ENCODE measurements around the gene AMH.

Gene AMH

GRCh38 chr19:2230033-2230531 is 19.0 kb upstream of the AMH start:
- Histone ChIP-seq H3K18ac (ENCODE audit: low read length) (no peak overlapping the region), H2BK12ac (ENCODE audit: low read length) (no peak overlapping the region), H3K27me3 (ENCODE audit: control insufficient read depth in 3 of 3, insufficient read depth in 3 of 3, low read depth in 1 of 3, low read length in 3 of 3) (no peaks in the 10 kb centered on the region), H3K14ac (ENCODE audit: low read length) (no peak overlapping the region), H3K9ac (ENCODE audit: low read depth, low read length, poor library complexity) (peak overlapping the region; percentile 78), H2AFZ (ENCODE audit: low read length) (no peak overlapping the region), H3K23ac (ENCODE audit: low read depth, low read length, poor library complexity) (peak overlapping the region; percentile 52), H2AK5ac (ENCODE audit: low read depth, low read length) (no peak overlapping the region), H3K4me1 (ENCODE audit: control insufficient read depth in 2 of 2, insufficient read depth in 1 of 2, low read depth in 1 of 2, low read length in 2 of 2) (peaks cover 0 to 2% of the 10 kb centered on the region in 2 donors), H4K8ac (ENCODE audit: low read depth, low read length) (no peak overlapping the region), H3K4me2 (ENCODE audit: insufficient read depth, low read length, poor library complexity, severe bottlenecking) (no peak overlapping the region), H2BK5ac (ENCODE audit: low read length) (peak overlapping the region; percentile 29), H3K4me3 (ENCODE audit: low read length in 2 of 2) (peak overlapping the region in 1 of 2 donors; percentile 7), H4K91ac (ENCODE audit: low read depth, low read length, poor library complexity) (no peak overlapping the region), H2BK15ac (ENCODE audit: low read length) (no peak overlapping the region), H3K9me3 (replicated peaks in 1 of 2; ENCODE audit: control insufficient read depth in 2 of 2, insufficient read depth in 1 of 2, low read depth in 1 of 2, low read length in 2 of 2) (no peaks in the 10 kb centered on the region), H3K4ac (ENCODE audit: low read length) (no peak overlapping the region), H2BK120ac (ENCODE audit: low read depth, low read length) (no peak overlapping the region), H3K36me3 (replicated peaks in 1 of 2; ENCODE audit: control insufficient read depth in 2 of 2, insufficient read depth in 2 of 2, low read length in 2 of 2) (peaks cover 51 to 87% of the 10 kb centered on the region in 2 donors), H3K79me1 (ENCODE audit: low read depth, low read length) (peaks cover 14% of the 10 kb centered on the region), H3K27ac (replicated peaks; ENCODE audit: low read length) (no peak overlapping the region)
- no peak for DNase-seq (ENCODE audit: low spot score)
- WGBS, 2 donors (ENCODE audit: extremely low coverage in 2 of 2, insufficient read length in 2 of 2, insufficient replicate concordance in 1 of 2) = no CpG with 5 or more reads among the region's 43 CpGs

DNA sequence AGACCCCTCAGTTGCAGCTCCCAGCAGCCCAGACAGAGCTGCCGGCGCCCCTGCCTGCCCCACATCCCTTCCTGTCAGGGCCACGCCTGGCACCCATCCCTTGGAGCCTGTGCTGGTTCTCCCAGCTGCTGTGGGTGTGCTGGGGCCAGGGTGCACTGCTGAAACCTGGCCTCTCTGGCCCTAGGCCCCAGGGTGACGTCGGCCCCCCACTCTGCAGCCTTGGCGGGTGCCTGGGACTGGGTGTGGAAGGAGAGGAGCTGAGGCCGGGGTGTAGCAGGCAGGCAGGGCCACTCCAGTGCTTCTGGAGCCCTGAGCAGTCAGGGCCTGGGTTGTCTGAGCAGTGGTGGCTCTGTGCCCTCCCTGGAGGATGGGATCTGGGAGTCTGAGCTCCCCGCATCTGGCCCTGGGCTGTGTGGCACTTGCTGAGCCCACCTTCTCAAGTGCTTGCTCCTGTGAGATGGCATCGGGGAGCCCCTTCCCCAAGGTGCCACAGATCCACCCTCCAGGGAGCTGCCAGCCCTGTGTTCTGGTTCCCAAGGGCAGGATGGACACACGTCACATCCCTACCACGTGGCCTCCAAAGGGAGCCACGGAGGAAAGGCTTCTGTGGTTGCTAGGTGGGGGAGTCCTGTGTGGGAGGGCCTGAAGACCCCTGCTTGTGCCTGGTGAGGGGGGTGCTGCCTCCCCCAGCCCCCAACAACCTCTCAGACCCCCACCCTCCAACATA is 18.2 kb upstream of the AMH start:
- H2AFZ ChIP-seq (ENCODE audit: low read length) = no peak overlapping the region
- H3K4ac ChIP-seq (ENCODE audit: low read length) = peak overlapping the region; percentile 53
- peaks cover 20% of the 10 kb centered on the region for H3K79me1 ChIP-seq (ENCODE audit: low read depth, low read length)
- H2BK120ac ChIP-seq (ENCODE audit: low read depth, low read length) = no peak overlapping the region
- H3K36me3 ChIP-seq (replicated peaks in 1 of 2; ENCODE audit: control insufficient read depth in 2 of 2, insufficient read depth in 2 of 2, low read length in 2 of 2) = peaks cover 42 to 78% of the 10 kb centered on the region in 2 donors
- no peak for DNase-seq (ENCODE audit: low spot score)
- H4K8ac ChIP-seq (ENCODE audit: low read depth, low read length) = peak overlapping the region; percentile 82
- peak overlapping the region; percentile 92 for H3K23ac ChIP-seq (ENCODE audit: low read depth, low read length, poor library complexity)
- H2BK5ac ChIP-seq (ENCODE audit: low read length) = peak overlapping the region; percentile 24
- peaks cover 0 to 2% of the 10 kb centered on the region in 2 donors for H3K4me1 ChIP-seq (ENCODE audit: control insufficient read depth in 2 of 2, insufficient read depth in 1 of 2, low read depth in 1 of 2, low read length in 2 of 2)
- peak overlapping the region; percentile 21 for H3K14ac ChIP-seq (ENCODE audit: low read length)
- H4K91ac ChIP-seq (ENCODE audit: low read depth, low read length, poor library complexity) = no peak overlapping the region
- no CpG with 5 or more reads among the region's 12 CpGs for WGBS, 2 donors (ENCODE audit: extremely low coverage in 2 of 2, insufficient read length in 2 of 2, insufficient replicate concordance in 1 of 2)
- H2BK15ac ChIP-seq (ENCODE audit: low read length) = no peak overlapping the region
- H3K27ac ChIP-seq (replicated peaks; ENCODE audit: low read length) = no peak overlapping the region
- H3K9me3 ChIP-seq (replicated peaks in 1 of 2; ENCODE audit: control insufficient read depth in 2 of 2, insufficient read depth in 1 of 2, low read depth in 1 of 2, low read length in 2 of 2) = no peaks in the 10 kb centered on the region
- H3K4me2 ChIP-seq (ENCODE audit: insufficient read depth, low read length, poor library complexity, severe bottlenecking) = no peak overlapping the region
- peak overlapping the region; percentile 19 for H3K18ac ChIP-seq (ENCODE audit: low read length)
- H3K9ac ChIP-seq (ENCODE audit: low read depth, low read length, poor library complexity) = no peak overlapping the region
- no peak overlapping the region for H3K4me3 ChIP-seq (ENCODE audit: low read length in 2 of 2)
- peak overlapping the region; percentile 46 for H2BK12ac ChIP-seq (ENCODE audit: low read length)
- no peak overlapping the region for H2AK5ac ChIP-seq (ENCODE audit: low read depth, low read length)
- H3K27me3 ChIP-seq (ENCODE audit: control insufficient read depth in 3 of 3, insufficient read depth in 3 of 3, low read depth in 1 of 3, low read length in 3 of 3) = no peaks in the 10 kb centered on the region

DNA sequence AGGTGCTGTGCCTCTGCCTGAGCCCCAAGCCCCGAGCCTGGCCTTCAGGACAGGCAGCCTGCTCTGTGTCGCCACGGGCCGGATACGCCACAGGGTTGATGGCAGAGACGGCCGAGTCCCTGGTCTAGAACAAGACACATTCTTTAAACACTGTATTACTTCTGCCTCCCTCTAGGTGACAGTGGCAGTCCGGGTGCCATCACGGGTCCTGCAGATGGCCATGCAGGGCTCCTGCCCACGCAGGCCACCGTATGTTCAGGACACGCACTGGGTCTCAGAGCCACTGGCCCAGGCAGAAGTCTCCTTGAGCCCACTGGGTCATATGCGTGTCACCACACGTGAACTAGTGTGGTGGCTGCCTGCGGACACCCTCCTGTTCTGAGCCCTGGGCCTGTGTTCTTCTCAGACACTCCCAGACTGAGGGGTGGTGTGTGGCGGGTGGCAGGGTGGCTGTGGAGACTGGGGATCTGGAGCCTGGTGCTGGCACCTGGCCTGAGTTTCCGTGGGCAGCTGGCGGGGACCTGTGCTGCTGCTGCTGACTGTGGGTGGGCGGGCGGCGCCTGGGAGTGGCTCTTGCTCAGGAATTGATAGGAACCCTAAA is 17.4 kb upstream of the AMH start:
- H4K91ac ChIP-seq (ENCODE audit: low read depth, low read length, poor library complexity) = no peak overlapping the region
- H2AK5ac ChIP-seq (ENCODE audit: low read depth, low read length) = no peak overlapping the region
- no CpG with 5 or more reads among the region's 21 CpGs for WGBS, 2 donors (ENCODE audit: extremely low coverage in 2 of 2, insufficient read length in 2 of 2, insufficient replicate concordance in 1 of 2)
- H2BK120ac ChIP-seq (ENCODE audit: low read depth, low read length) = no peak overlapping the region
- no peaks in the 10 kb centered on the region for H3K27me3 ChIP-seq (ENCODE audit: control insufficient read depth in 3 of 3, insufficient read depth in 3 of 3, low read depth in 1 of 3, low read length in 3 of 3)
- no peak overlapping the region for H4K8ac ChIP-seq (ENCODE audit: low read depth, low read length)
- no peak overlapping the region for H2AFZ ChIP-seq (ENCODE audit: low read length)
- H2BK12ac ChIP-seq (ENCODE audit: low read length) = no peak overlapping the region
- no peaks in the 10 kb centered on the region for H3K9me3 ChIP-seq (replicated peaks in 1 of 2; ENCODE audit: control insufficient read depth in 2 of 2, insufficient read depth in 1 of 2, low read depth in 1 of 2, low read length in 2 of 2)
- no peak overlapping the region for H3K4me2 ChIP-seq (ENCODE audit: insufficient read depth, low read length, poor library complexity, severe bottlenecking)
- H3K14ac ChIP-seq (ENCODE audit: low read length) = no peak overlapping the region
- peak overlapping the region; percentile 17 for H3K18ac ChIP-seq (ENCODE audit: low read length)
- no peak overlapping the region for H2BK15ac ChIP-seq (ENCODE audit: low read length)
- H3K4ac ChIP-seq (ENCODE audit: low read length) = no peak overlapping the region
- H3K36me3 ChIP-seq (replicated peaks in 1 of 2; ENCODE audit: control insufficient read depth in 2 of 2, insufficient read depth in 2 of 2, low read length in 2 of 2) = peaks cover 40 to 71% of the 10 kb centered on the region in 2 donors
- H3K79me1 ChIP-seq (ENCODE audit: low read depth, low read length) = peaks cover 19% of the 10 kb centered on the region
- H3K9ac ChIP-seq (ENCODE audit: low read depth, low read length, poor library complexity) = peak overlapping the region; percentile 21
- no peak overlapping the region for H3K4me3 ChIP-seq (ENCODE audit: low read length in 2 of 2)
- no peak for DNase-seq (ENCODE audit: low spot score)
- H3K4me1 ChIP-seq (ENCODE audit: control insufficient read depth in 2 of 2, insufficient read depth in 1 of 2, low read depth in 1 of 2, low read length in 2 of 2) = peaks cover 0 to 2% of the 10 kb centered on the region in 2 donors
- H3K27ac ChIP-seq (replicated peaks; ENCODE audit: low read length) = no peak overlapping the region
- peak overlapping the region; percentile 92 for H3K23ac ChIP-seq (ENCODE audit: low read depth, low read length, poor library complexity)
- no peak overlapping the region for H2BK5ac ChIP-seq (ENCODE audit: low read length)
